Liver (tissue), 6 donors: ENCODE data around the gene GALNT10. TPM values are rescaled to one million over a fixed set of nuclear protein-coding genes. Genes with fewer than 3 reads are reported as not detected.

ENCODE experiments used
- polyA plus RNA-seq, 2 donors: library from polyadenylated mRNA; stranded (reverse) in 1 of 2; unstranded in 1 of 2; fragments of 200-250 nt in 1 of 2; fragments of >200 nt in 1 of 2; fragmentation: Nextera tagmentation in 1 of 2; extraction: Ambion mirVana in 1 of 2; gene quantifications; one replicate each; pipeline versions ENCODE4 v1.2.1 to v1.2.3, GENCODE V29; 2013 to 2015
- small RNA-seq: library from RNA; depleted of rRNA; stranded (forward); fragments of <200 nt; gene quantifications from one replicate; pipeline ENCODE3, GENCODE V24; 2014
- total RNA-seq, 2 donors: library from RNA; depleted of rRNA; stranded (reverse); fragments of >200 nt; gene quantifications; one replicate each; pipeline ENCODE4 v1.2.3, GENCODE V29; 2014
- TF ChIP-seq, protein P1 (sequence below): IDR thresholded peaks from 2 replicates; pipeline ENCODE4 v1.6.1; 2016; ENCODE audit warnings: antibody characterized with exemption
- donor health status: healthy.
- donor health status: healthy.
- donor health status: healthy.

GALNT10 gene
- total and polyA plus RNA-seq, 4 donors: 1.1 to 17.8 (median 5.3) TPM

DNA sequence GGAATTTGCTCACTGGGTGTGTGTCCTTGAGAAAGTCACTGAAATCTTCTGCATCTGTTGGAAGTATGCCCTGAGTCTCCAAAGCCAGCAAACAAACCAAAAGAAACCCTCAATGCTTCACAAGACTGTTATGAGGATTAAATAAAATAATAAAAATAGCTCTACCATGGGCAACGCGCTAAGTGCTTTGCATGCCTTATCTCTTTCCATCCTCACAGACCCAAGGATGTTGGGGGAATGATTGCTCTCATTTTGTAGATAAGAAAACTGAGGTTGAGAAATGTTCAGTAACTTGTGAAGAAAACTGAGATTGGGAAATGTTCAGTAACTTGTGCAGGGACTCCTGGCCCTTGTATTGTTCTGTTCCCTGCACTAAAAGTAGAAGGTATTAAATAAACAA is 279.6 kb downstream of the GALNT10 start (continued):
- TF ChIP-seq, protein P1, sequence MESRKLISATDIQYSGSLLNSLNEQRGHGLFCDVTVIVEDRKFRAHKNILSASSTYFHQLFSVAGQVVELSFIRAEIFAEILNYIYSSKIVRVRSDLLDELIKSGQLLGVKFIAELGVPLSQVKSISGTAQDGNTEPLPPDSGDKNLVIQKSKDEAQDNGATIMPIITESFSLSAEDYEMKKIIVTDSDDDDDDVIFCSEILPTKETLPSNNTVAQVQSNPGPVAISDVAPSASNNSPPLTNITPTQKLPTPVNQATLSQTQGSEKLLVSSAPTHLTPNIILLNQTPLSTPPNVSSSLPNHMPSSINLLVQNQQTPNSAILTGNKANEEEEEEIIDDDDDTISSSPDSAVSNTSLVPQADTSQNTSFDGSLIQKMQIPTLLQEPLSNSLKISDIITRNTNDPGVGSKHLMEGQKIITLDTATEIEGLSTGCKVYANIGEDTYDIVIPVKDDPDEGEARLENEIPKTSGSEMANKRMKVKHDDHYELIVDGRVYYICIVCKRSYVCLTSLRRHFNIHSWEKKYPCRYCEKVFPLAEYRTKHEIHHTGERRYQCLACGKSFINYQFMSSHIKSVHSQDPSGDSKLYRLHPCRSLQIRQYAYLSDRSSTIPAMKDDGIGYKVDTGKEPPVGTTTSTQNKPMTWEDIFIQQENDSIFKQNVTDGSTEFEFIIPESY: no peak

Small RNA genes within 50 kb of the gene (small RNA-seq; reads per million reads assigned to genes)
- 0.24 reads per million, percentile 14 among the genes with 10 or more reads in this experiment for gene MIR1294
- gene RN7SL655P: not detected

Other genes starting within 250 kb of the GALNT10 start
- 10 to 100 TPM; 12.7 to 18.3 TPM for gene FAM114A2, start 151.8 kb upstream of the GALNT10 start, total RNA-seq
- 10 to 100 TPM in 1 of 2 donors, 1 to 10 TPM in 1; 5.4 to 10.4 TPM for gene FAM114A2, start 151.8 kb upstream of the GALNT10 start, polyA plus RNA-seq
- gene MFAP3, start 151.8 kb upstream of the GALNT10 start, total RNA-seq: 10 to 100 TPM; 36.7 to 42.8 TPM
- gene MFAP3, start 151.8 kb upstream of the GALNT10 start, polyA plus RNA-seq: 10 to 100 TPM in 1 of 2 donors, 1 to 10 TPM in 1; 2.7 to 10.4 TPM